Subcutaneous adipose tissue (tissue), 4 donors: ENCODE results near the gene BHMT. TPM values are rescaled to one million over a fixed set of nuclear protein-coding genes. Genes with fewer than 3 reads are reported as not detected.

Experiments
- CTCF ChIP-seq: fragments of 450-650 bp; IDR thresholded peaks from one replicate; pipeline ENCODE4 v1.5.1; 2016; ENCODE audit warnings: low read depth, mild to moderate bottlenecking, control low read depth, antibody characterized with exemption, moderate library complexity
- small RNA-seq: library from RNA; depleted of rRNA; stranded (forward); fragments of <200 nt; gene quantifications from one replicate; pipeline ENCODE3, GENCODE V24; 2016
- total RNA-seq, 4 donors: library from RNA; depleted of rRNA; stranded (reverse); fragments of >200 nt; gene quantifications; one replicate each; pipeline ENCODE4 v1.1.0, GENCODE V29; 2016

Gene BHMT
- total RNA-seq, 4 donors from 2014 or later: 0.44 to 2.4 (median 1.9) TPM

- TF ChIP-seq CTCF: no peak
Measured at GRCh38 chr5:79181419-79182022, 69.9 kb downstream of the BHMT start.

Small RNAs within 50 kb of the gene (small RNA-seq; reads per million reads assigned to genes)
- gene RNY3P1: not detected

Other genes starting within 250 kb of the BHMT start
- 10 to 100 TPM; 10.9 to 24.8 (median 17.0) TPM for gene ARSB, start 126.5 kb upstream of the BHMT start, total RNA-seq
- 10 to 100 TPM in 2 of 4 donors, 1 to 10 TPM in 2; 5.9 to 12.6 (median 9.9) TPM for gene DMGDH, start 42.1 kb upstream of the BHMT start, total RNA-seq
- 10 to 100 TPM; 26.0 to 83.1 (median 67.7) TPM for gene BHMT2, start 42.0 kb upstream of the BHMT start, total RNA-seq
- 10 to 100 TPM; 13.9 to 15.9 (median 14.5) TPM for gene JMY, start 124.3 kb downstream of the BHMT start, total RNA-seq